Caki2 (cell line): ENCODE measurements around the gene ANAPC10. TPM values are rescaled to one million over a fixed set of nuclear protein-coding genes. Genes with fewer than 3 reads are reported as not detected.
A peak's percentile ranks its signal among the peaks of the same experiment; 100 is the strongest.
"Not testable (repeated sequence)": the region's sequence is repeated elsewhere in the genome, so short reads cannot be mapped to it uniquely, and the experiment has no call there.

ENCODE experiments used
- DNase-seq: peaks from one replicate; pipeline ENCODE4 v3.0.0-alpha.2; 2015; ENCODE audit warnings: low read depth
- in situ Hi-C: cut with HindIII; loops from 2 replicates; pipeline ENCODE4 v1.10.0; 2016; ENCODE audit warnings: low sequenced_read_pairs, low pct_unique_long_range_greater_than_20kb, mixed read lengths
- total RNA-seq: library from RNA; depleted of rRNA; stranded (reverse); fragments of >200 nt; shearing (Covaris generic); gene quantifications from 2 replicates; pipeline ENCODE4 v1.2.3, GENCODE V29; 2014; ENCODE audit warnings: low replicate concordance

Gene ANAPC10
- total RNA-seq, 1 experiment from 2014 or later = 47.4 TPM

GRCh38 chr4:145035494-145036136 lies 62.4 kb downstream of the ANAPC10 start:
- DNase-seq = no peak
- in situ Hi-C loops = no loop called here

DNA sequence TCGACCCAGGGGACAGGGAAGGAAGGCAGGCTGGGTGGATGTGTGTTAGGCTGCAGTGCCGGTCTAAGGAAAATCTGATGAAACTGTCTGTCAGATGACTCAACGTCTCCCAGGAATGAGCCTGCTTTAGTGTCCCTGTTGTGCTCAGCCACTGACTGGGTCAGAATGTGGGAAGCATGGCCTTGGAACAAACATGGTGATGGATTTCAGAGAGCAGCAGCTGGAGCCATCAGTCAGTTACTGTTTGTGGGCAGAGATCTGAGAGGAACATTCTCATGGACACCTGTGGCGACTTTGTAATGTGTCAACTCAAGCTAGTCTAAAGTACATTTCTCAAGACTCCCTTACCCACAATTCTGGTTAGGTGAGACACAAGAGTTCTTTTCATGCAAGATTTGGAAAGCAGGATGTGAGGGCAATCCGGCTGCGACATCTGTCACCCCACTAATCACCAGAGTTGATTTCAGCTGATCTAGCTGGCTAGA lies 63.2 kb downstream of the ANAPC10 start:
- no peak for DNase-seq
- in situ Hi-C loops = no loop called here

DNA sequence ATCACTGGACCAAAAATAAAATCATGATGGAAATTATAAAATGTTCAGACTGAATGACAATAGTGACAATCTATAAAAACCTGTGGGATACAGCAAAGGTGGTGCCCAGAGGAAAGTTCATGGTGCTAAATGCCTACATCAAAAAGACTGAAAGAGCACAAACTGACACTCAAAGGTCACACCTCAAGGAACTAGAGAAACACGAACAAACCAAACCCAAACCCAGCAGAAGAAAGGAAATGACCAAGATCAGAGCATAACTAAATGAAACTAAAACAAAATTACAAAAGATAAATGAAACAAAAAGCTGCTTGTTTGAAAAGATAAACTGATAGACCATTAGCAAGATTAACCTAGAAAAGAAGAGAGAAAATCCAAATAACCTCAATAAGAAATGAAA lies 78.7 kb downstream of the ANAPC10 start:
- DNase-seq = no peak
- in situ Hi-C loops = no loop called here

DNA sequence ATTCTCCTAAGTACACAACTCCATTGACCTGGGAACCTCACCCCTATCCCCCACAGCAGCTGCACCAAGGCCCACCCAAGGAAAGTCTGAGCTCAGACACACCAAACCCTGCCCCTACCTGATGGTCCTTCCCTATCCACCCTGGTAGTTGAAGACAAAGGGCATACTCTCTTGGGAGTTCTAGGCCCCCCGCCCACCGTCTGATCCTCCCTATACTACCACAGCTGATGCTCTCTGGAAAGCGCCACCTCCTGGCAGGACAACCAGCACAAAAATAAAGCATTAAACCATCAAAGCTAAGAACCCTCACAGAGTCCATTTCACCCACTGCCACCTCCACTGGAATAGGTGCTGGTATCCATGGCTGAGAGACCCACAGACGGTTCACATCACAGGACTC lies 83.6 kb downstream of the ANAPC10 start:
- no peak for DNase-seq
- in situ Hi-C loops = no loop called here

GRCh38 chr4:145012841-145013240 lies 85.2 kb downstream of the ANAPC10 start:
- in situ Hi-C loops = no loop called here
- DNase-seq = peak; percentile 6

GRCh38 chr4:145011636-145012035 lies 86.4 kb downstream of the ANAPC10 start:
- in situ Hi-C loops = no loop called here

GRCh38 chr4:145010315-145010714 lies 87.7 kb downstream of the ANAPC10 start:
- in situ Hi-C loops = not testable (repeated sequence)

More at GRCh38 chr4:145011636-145012035, 86.4 kb downstream of the ANAPC10 start:
- no peak for DNase-seq

GRCh38 chr4:145003675-145004074 lies 94.3 kb downstream of the ANAPC10 start:
- in situ Hi-C loops = no loop called here

More at GRCh38 chr4:145010315-145010714, 87.7 kb downstream of the ANAPC10 start:
- DNase-seq = not testable (repeated sequence)

GRCh38 chr4:145001635-145002034 lies 96.4 kb downstream of the ANAPC10 start:
- DNase-seq = no peak
- in situ Hi-C loops = no loop called here

More at GRCh38 chr4:145003675-145004074, 94.3 kb downstream of the ANAPC10 start:
- no peak for DNase-seq

GRCh38 chr4:145000656-145001055 lies 97.3 kb downstream of the ANAPC10 start:
- in situ Hi-C loops, DNase-seq: not testable (repeated sequence)

GRCh38 chr4:144989306-144989705 lies 108.7 kb downstream of the ANAPC10 start:
- in situ Hi-C loops = no loop called here
- DNase-seq = no peak

DNA sequence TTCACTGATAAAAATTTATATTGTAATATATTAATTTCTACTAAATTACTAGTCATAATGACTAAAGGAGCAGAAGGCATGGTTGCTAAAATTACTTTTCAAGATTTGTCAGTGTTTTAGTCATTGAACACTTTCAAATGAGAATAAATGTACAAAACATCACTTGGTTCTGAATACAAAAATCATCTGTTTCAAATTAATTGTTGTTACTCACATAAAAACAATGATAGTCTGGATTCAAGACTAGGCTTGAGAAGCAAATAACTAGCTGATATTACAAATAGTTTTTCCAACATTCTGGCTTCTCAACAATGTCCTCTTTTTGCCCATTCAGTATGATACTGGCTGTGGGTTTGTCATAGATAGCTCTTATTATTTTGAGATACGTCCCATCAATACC lies 112.5 kb downstream of the ANAPC10 start:
- in situ Hi-C loops = no loop called here
- DNase-seq = no peak

GRCh38 chr4:144985014-144985413 lies 113.0 kb downstream of the ANAPC10 start:
- DNase-seq = no peak
- in situ Hi-C loops = no loop called here

DNA sequence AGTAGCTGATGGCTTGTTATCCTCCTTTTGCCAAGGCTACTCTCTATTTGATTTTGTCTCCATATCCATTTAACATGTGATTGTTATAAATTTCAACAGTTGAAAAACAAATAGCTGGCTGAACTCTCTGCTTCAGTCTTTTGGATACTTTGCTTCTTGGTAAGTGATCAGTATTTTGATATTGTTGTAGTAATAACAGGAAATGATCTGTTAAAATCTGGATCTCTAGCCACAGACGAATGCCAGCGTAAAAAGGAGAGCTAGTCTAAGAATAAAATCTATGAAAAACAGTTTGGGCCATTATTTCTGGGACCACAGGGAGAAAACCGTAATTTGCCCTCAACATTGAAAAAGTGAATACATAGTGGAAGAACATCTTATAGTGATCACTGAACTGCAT lies 113.8 kb downstream of the ANAPC10 start:
- DNase-seq = no peak
- in situ Hi-C loops = no loop called here

GRCh38 chr4:144975718-144976117 lies 122.3 kb downstream of the ANAPC10 start:
- DNase-seq = no peak
- in situ Hi-C loops = no loop called here

DNA sequence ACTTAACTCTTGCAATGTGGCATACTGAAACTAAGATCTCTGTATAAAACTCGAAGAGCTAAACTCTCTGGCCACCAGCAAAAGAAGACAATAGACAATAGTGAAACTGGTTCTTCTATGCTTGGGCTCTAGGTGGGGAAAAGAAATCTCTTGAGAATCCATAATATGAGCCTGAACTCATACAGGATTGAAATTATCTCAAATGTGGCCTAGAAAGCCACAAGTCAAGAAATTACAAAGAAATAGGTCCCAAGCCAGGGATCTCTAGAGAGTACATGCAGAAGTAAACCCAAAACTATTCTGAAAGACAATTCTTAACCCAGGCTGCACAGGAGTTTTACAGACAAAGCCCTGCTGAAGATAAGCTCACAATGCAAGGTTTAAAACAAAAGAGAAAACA lies 127.4 kb downstream of the ANAPC10 start:
- in situ Hi-C loops = no loop called here
- no peak for DNase-seq

DNA sequence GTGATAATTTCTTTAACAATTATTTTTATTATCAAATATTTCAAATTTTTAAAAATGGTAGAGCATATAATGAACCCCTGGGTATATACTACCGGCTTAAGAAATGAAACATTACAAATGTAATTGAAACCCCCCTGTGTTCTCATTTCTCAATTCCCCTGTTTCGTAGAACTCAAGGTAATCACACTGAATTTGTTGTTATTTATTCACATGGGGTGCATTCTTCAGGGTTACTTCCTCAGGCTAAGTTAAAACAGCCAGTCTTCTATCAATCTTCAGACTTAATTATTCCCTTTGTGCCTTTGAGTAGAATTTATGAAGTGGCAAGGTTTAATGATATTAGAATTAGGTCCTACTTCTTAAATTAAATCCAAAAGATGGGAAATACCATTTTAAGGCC lies 128.2 kb downstream of the ANAPC10 start:
- no peak for DNase-seq
- in situ Hi-C loops = no loop called here

GRCh38 chr4:144968606-144969005 lies 129.4 kb downstream of the ANAPC10 start:
- no peak for DNase-seq
- in situ Hi-C loops = no loop called here

DNA sequence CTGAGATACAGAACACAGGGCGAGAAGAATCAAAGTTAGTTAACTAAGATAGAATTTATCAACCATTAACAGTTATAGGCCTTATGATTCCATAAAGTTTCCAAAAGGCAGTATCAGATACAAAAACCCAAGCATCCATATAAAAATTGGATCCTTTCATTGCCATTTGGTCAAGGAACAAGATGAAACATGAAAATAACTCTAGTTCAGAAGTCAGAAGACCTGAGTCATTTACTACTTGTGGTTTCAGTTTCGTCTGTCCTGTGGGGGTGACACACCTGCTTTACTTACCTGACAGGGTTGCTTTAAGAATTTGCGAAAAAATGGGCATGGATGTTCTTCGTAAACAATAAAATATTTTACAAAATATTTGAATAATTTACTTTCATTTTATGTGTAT lies 130.8 kb downstream of the ANAPC10 start:
- in situ Hi-C loops = no loop called here
- no peak for DNase-seq

DNA sequence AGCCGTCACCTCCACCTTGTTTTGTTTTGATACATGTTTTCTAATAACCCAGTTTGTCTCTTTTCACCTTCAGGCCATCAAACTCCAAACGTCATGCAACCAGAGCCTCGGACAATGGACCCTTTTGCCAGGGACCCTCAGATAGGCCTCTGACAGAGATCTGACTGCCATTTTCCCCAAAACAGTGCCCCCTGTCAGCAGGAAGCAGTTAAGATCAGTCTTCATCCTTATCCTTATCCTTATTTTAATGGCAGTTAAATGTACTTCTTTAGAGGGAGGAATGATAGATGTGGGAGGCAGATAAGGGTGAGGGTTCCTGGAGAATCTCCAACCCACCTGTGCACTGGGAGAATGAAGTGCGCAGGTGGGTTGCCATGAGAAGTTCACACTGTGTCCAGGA lies 135.7 kb downstream of the ANAPC10 start:
- no peak for DNase-seq
- in situ Hi-C loops = no loop called here
